Neuronal stem cell (in vitro differentiated cells): Measurements from ENCODE around the gene SLC35F5. TPM values are rescaled to one million over a fixed set of nuclear protein-coding genes. Genes with fewer than 3 reads are reported as not detected.
"Not testable (repeated sequence)": the region's sequence is repeated elsewhere in the genome, so short reads cannot be mapped to it uniquely, and the experiment has no call there.

Experiments used
- DNase-seq: peaks from one replicate; pipeline ENCODE4 v3.0.0-alpha.2; 2013; ENCODE audit warnings: low spot score
- H2AFZ ChIP-seq: one replicate; pipeline ENCODE4 v1.6.1; 2013; ENCODE audit warnings: mild to moderate bottlenecking, low read length, inconsistent platforms
- H2AK5ac ChIP-seq: 2 replicates; pipeline ENCODE4 v1.6.1; 2013; ENCODE audit warnings: low read depth, mild to moderate bottlenecking, inconsistent platforms, low read length, moderate library complexity, mixed read lengths
- H2BK120ac ChIP-seq: 2 replicates; pipeline ENCODE4 v1.6.1; 2013; ENCODE audit warnings: low read depth, mild to moderate bottlenecking, inconsistent platforms, low read length, moderate library complexity, mixed read lengths
- H2BK12ac ChIP-seq: one replicate; pipeline ENCODE4 v1.6.1; 2013; ENCODE audit warnings: low read length, inconsistent platforms
- H2BK15ac ChIP-seq: 2 replicates; pipeline ENCODE4 v1.6.1; 2013; ENCODE audit warnings: mild to moderate bottlenecking, low read length, inconsistent platforms, mixed read lengths
- H2BK5ac ChIP-seq: one replicate; pipeline ENCODE4 v1.6.1; 2013; ENCODE audit warnings: inconsistent platforms, mild to moderate bottlenecking, low read length, moderate library complexity
- H3K14ac ChIP-seq: one replicate; pipeline ENCODE4 v1.6.1; 2013; ENCODE audit warnings: low read length, inconsistent platforms
- H3K18ac ChIP-seq: 2 replicates; pipeline ENCODE4 v1.6.1; 2013; ENCODE audit warnings: low read length, inconsistent platforms
- H3K23ac ChIP-seq: 2 replicates; pipeline ENCODE4 v1.6.1; 2013; ENCODE audit warnings: low read depth, mild to moderate bottlenecking, mixed read lengths, low read length, inconsistent platforms; ENCODE audit not compliant: poor library complexity
- H3K27ac ChIP-seq: replicated peaks from 3 replicates; pipeline ENCODE4 v1.5.1; 2013; ENCODE audit warnings: low read length, inconsistent platforms
- H3K27me3 ChIP-seq, 3 experiments: 2 replicates each; pipeline ENCODE4 v1.6.1; 2013; ENCODE audit warnings: low read length in 3 of 3, mild to moderate bottlenecking in 2 of 3, inconsistent platforms in 1 of 3, low read depth in 1 of 3, mixed read lengths in 1 of 3, moderate library complexity in 1 of 3; ENCODE audit not compliant: control insufficient read depth in 3 of 3, insufficient read depth in 3 of 3
- H3K36me3 ChIP-seq, 2 donors: replicated peaks in 1 of 2; 2 replicates each; pipeline ENCODE4 v1.6.1; 2013; ENCODE audit warnings: low read length in 2 of 2; ENCODE audit not compliant: control insufficient read depth in 2 of 2, insufficient read depth in 2 of 2
- H3K4ac ChIP-seq: 2 replicates; pipeline ENCODE4 v1.6.1; 2013; ENCODE audit warnings: inconsistent platforms, mild to moderate bottlenecking, low read length, moderate library complexity
- H3K4me1 ChIP-seq, 2 donors: 1 replicate in 1 of 2; 2 replicates in 1 of 2; pipeline ENCODE4 v1.6.1; 2013; ENCODE audit warnings: low read length in 2 of 2, low read depth in 1 of 2; ENCODE audit not compliant: control insufficient read depth in 2 of 2, insufficient read depth in 1 of 2
- H3K4me2 ChIP-seq: one replicate; pipeline ENCODE4 v1.6.1; 2013; ENCODE audit warnings: mild to moderate bottlenecking, low read length, inconsistent platforms; ENCODE audit not compliant: insufficient read depth, poor library complexity, severe bottlenecking
- H3K4me3 ChIP-seq, 2 donors: 2 replicates each; pipeline ENCODE4 v1.5.1; 2013; ENCODE audit warnings: low read length in 2 of 2, mild to moderate bottlenecking in 2 of 2, inconsistent platforms in 1 of 2, moderate library complexity in 1 of 2
- H3K79me1 ChIP-seq: one replicate; pipeline ENCODE4 v1.6.1; 2013; ENCODE audit warnings: low read depth, mild to moderate bottlenecking, inconsistent platforms, low read length, moderate library complexity
- H3K9ac ChIP-seq: one replicate; pipeline ENCODE4 v1.6.1; 2013; ENCODE audit warnings: mild to moderate bottlenecking, low read depth, low read length, inconsistent platforms; ENCODE audit not compliant: poor library complexity
- H3K9me3 ChIP-seq, 2 donors: replicated peaks in 1 of 2; 2 replicates each; pipeline versions ENCODE3 to v1.6.1; 2013; ENCODE audit warnings: low read length in 2 of 2, mild to moderate bottlenecking in 2 of 2, inconsistent platforms in 1 of 2, low read depth in 1 of 2, mixed read lengths in 1 of 2, moderate library complexity in 1 of 2; ENCODE audit not compliant: control insufficient read depth in 2 of 2, insufficient read depth in 1 of 2
- H4K8ac ChIP-seq: one replicate; pipeline ENCODE4 v1.6.1; 2013; ENCODE audit warnings: low read depth, mild to moderate bottlenecking, inconsistent platforms, low read length, moderate library complexity
- H4K91ac ChIP-seq: one replicate; pipeline ENCODE4 v1.6.1; 2013; ENCODE audit warnings: low read length, low read depth, mild to moderate bottlenecking, inconsistent platforms; ENCODE audit not compliant: poor library complexity
- WGBS, 2 donors: extraction: QIAGEN DNeasy Blood & Tissue Kit; methylation state at CpG; one replicate each; pipeline ENCODE4 v1.1.7; 2013; ENCODE audit warnings: missing lambda C conversion rate in 2 of 2, mixed read lengths in 1 of 2; ENCODE audit not compliant: insufficient read length in 2 of 2, insufficient replicate concordance in 1 of 2; ENCODE audit errors: extremely low coverage in 2 of 2; 5-methylcytosine and 5-hydroxymethylcytosine counted together
- small RNA-seq: library from polyadenylated mRNA; stranded (forward); fragments of <200 nt; extraction: miRNeasy Mini kit (QIAGEN cat#:217004); gene quantifications from one replicate; pipeline ENCODE3, GENCODE V24; 2013; ENCODE audit not compliant: insufficient read depth

Gene SLC35F5

GRCh38 chr2:113663285-113664060 lies 93.0 kb downstream of the SLC35F5 start:
- H2BK5ac ChIP-seq, H2BK120ac ChIP-seq, H3K18ac ChIP-seq, H4K8ac ChIP-seq, H2BK12ac ChIP-seq, H2BK15ac ChIP-seq, H2AK5ac ChIP-seq, H3K27ac ChIP-seq, H3K14ac ChIP-seq, H4K91ac ChIP-seq, H3K36me3 ChIP-seq, H3K23ac ChIP-seq, H3K9ac ChIP-seq, H3K4me3 ChIP-seq, H3K9me3 ChIP-seq, DNase-seq, H3K4me1 ChIP-seq, H3K27me3 ChIP-seq, H2AFZ ChIP-seq, H3K4ac ChIP-seq, H3K79me1 ChIP-seq, H3K4me2 ChIP-seq: not testable (repeated sequence)
- no CpG with 5 or more reads among the region's 10 CpGs for WGBS, 2 donors

Small RNA genes lying within 50 kb of the gene (small RNA-seq; reads per million reads assigned to genes)
- gene MIR4782 (not detected), gene RNU6-744P (not detected)
